ENCODE measurements around the gene DCUN1D5. TPM values are rescaled to one million over a fixed set of nuclear protein-coding genes. Genes with fewer than 3 reads are reported as not detected.

DCUN1D5 gene
- total and polyA plus RNA-seq, 9 donors, result 28.1 to 39.6 (median 36.1) TPM

GRCh38 chr11:103067118-103067517, 24.8 kb downstream of the DCUN1D5 start:
- Histone ChIP-seq H3K36me3 (ENCODE audit: control insufficient read depth, insufficient read depth, low read length) (peaks cover under 1% of the 10 kb centered on the region), H3K4me1 (ENCODE audit: control insufficient read depth, insufficient read depth, low read length) (no peaks in the 10 kb centered on the region)
- WGBS (ENCODE audit: insufficient coverage), result no CpG with 5 or more reads among the region's 1 CpG

DNA sequence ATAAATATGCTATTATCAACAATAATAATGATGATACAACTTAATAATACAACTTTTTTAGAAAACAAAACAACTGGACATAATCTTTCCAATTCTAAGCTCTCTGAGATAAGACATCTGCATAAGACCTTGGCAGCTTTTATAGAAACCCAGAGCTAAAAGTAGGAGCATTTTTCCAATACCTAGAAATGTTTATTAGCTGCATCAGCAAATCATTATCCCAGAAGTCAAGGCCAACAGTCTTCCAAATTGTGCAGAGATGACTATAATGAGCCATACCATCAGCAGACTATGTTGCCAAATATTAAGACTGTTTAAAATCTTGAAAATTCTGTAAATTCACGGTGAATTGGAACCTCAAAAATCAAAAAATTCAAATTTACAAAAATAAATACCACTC, 30.3 kb downstream of the DCUN1D5 start:
- Histone ChIP-seq H3K4me1 (ENCODE audit: control insufficient read depth, insufficient read depth, low read length) (no peaks in the 10 kb centered on the region), H3K9me3 (replicated peaks; ENCODE audit: control insufficient read depth, low read depth, low read length) (no peaks in the 10 kb centered on the region), H3K36me3 (ENCODE audit: control insufficient read depth, insufficient read depth, low read length) (peaks cover 13% of the 10 kb centered on the region), H3K27ac (ENCODE audit: low read length) (no peak overlapping the region), H3K27me3 (ENCODE audit: control insufficient read depth, insufficient read depth, low read length) (no peaks in the 10 kb centered on the region), H3K4me3 (ENCODE audit: low read length) (no peak overlapping the region)
- no CpG with 5 or more reads among the region's 1 CpG for whole genome bisulfite sequencing (ENCODE audit: insufficient coverage)
- no peak for DNase-seq

More at GRCh38 chr11:103067118-103067517, 24.8 kb downstream of the DCUN1D5 start:
- Histone ChIP-seq H3K4me3 (ENCODE audit: low read length) (no peak overlapping the region), H3K27ac (ENCODE audit: low read length) (no peak overlapping the region), H3K27me3 (ENCODE audit: control insufficient read depth, insufficient read depth, low read length) (no peaks in the 10 kb centered on the region), H3K9me3 (replicated peaks; ENCODE audit: control insufficient read depth, low read depth, low read length) (no peaks in the 10 kb centered on the region)
- DNase-seq, result no peak

DNA sequence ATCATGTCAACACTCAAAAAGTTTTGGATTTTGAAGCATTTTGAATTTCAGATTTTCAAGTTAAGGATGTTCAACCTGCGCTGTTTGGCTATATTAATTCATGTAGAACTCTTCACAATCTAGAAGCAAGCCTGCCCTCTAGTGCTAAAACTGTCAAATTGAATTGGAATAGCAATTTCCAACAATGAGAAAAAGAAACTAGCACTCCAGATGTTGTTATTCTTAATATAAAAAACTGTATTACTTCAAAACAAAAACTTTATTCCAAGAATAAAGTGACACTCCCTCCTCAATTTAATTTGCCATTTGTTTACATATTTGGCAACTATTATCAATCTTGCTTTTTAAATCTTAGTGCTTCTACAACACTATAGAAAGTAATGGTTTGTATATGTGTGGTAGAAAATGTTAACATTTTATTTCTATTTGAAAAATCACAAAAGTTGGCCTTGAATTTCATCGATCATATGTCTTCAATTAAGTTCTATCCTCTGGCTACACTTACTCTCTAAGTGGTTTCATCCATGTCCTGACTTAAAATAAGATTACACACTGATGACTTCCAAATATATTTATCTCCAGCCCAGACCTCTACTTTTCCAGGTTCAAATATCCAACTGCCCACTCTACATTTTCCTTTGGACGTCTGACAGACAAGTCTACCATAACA, 36.6 kb downstream of the DCUN1D5 start:
- WGBS (ENCODE audit: insufficient coverage), result 24% methylated on average over 2 of the region's 3 CpGs
- no peak overlapping the region for H3K4me3 ChIP-seq (ENCODE audit: low read length)
- H3K27me3 ChIP-seq (ENCODE audit: control insufficient read depth, insufficient read depth, low read length), result no peaks in the 10 kb centered on the region
- H3K27ac ChIP-seq (ENCODE audit: low read length), result peak overlapping the region; percentile 53
- no peaks in the 10 kb centered on the region for H3K9me3 ChIP-seq (replicated peaks; ENCODE audit: control insufficient read depth, low read depth, low read length)
- peak; percentile 85 for DNase-seq
- H3K4me1 ChIP-seq (ENCODE audit: control insufficient read depth, insufficient read depth, low read length), result no peaks in the 10 kb centered on the region
- peaks cover 4% of the 10 kb centered on the region for H3K36me3 ChIP-seq (ENCODE audit: control insufficient read depth, insufficient read depth, low read length)

DNA sequence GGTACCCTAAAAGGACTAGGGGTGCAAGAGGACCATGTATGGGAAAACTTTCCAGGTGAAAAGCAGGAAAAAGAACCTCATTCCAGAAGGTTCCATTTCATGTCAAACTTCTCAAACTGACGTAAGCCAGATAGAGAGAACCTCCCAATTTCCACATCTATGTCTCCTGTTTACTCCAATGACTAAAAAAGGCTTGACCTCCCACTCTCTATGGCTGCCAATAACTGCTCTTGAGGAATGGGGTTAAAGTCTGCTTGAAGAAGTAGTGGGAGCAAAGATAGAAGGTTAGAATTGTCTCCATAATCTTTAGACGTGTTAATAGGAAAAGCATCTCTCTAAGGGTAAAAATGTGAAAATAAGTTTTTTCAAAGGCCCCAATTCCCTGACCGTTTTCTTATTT, 38.0 kb downstream of the DCUN1D5 start:
- Histone ChIP-seq H3K36me3 (ENCODE audit: control insufficient read depth, insufficient read depth, low read length) (no peaks in the 10 kb centered on the region), H3K9me3 (replicated peaks; ENCODE audit: control insufficient read depth, low read depth, low read length) (no peaks in the 10 kb centered on the region), H3K27me3 (ENCODE audit: control insufficient read depth, insufficient read depth, low read length) (no peaks in the 10 kb centered on the region), H3K4me3 (ENCODE audit: low read length) (no peak overlapping the region), H3K27ac (ENCODE audit: low read length) (no peak overlapping the region), H3K4me1 (ENCODE audit: control insufficient read depth, insufficient read depth, low read length) (no peaks in the 10 kb centered on the region)
- DNase-seq, result no peak
- no CpG with 5 or more reads among the region's 3 CpGs for WGBS (ENCODE audit: insufficient coverage)

DNA sequence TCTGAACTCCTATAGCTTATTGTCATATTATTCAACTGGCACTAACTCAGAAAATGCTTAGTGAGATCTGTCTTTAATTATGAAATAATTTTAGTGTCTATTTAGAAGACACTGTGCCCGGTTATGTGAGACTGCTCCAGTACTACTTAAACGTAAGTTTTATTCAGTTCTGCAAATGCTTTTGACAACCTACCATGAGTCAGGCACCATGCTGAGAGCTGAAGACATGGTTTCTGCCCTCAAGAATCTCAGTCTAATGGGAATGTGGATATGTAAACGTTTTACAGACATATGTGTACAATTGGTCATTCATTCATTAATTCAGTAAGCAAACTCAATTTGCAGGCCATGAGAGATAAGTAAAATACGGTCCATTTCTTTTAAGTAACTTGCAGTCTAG, 40.0 kb downstream of the DCUN1D5 start:
- Histone ChIP-seq H3K27ac (ENCODE audit: low read length) (no peak overlapping the region), H3K4me3 (ENCODE audit: low read length) (no peak overlapping the region), H3K4me1 (ENCODE audit: control insufficient read depth, insufficient read depth, low read length) (no peaks in the 10 kb centered on the region), H3K36me3 (ENCODE audit: control insufficient read depth, insufficient read depth, low read length) (no peaks in the 10 kb centered on the region), H3K27me3 (ENCODE audit: control insufficient read depth, insufficient read depth, low read length) (no peaks in the 10 kb centered on the region), H3K9me3 (replicated peaks; ENCODE audit: control insufficient read depth, low read depth, low read length) (no peaks in the 10 kb centered on the region)
- WGBS (ENCODE audit: insufficient coverage), result 83% methylated on average over 1 of the region's 4 CpGs
- DNase-seq, result no peak

DNA sequence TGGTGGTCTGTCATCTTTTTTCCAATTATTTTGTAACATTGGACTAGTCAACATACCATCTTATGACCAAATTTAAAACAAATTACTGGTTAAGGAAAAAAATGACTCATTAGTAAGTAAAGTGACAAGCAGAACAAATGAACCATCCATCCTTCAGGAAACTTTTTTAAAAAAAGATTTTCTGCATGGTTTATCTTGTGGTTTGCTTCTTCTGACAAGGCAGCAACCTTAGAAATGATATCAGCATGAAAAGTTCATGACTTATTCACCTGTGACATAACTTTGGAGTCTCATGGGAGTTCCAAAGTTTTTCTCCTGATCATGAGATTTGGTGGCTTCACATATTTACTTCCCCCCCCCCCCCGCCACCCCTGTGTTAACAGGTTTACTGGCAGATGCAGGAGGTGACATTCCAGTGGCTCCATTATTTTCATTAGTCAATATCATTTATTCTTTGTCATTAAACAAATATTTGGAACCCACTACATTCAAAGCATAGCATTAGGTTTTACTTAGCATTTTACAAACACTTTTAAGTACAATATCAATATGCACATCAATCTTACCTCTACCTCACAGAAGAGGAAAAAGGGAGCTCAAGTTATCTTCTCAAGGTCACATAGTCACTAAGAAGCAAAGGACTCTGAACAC, 40.7 kb downstream of the DCUN1D5 start:
- no peak for DNase-seq
- Histone ChIP-seq H3K27me3 (ENCODE audit: control insufficient read depth, insufficient read depth, low read length) (no peaks in the 10 kb centered on the region), H3K9me3 (replicated peaks; ENCODE audit: control insufficient read depth, low read depth, low read length) (no peaks in the 10 kb centered on the region), H3K36me3 (ENCODE audit: control insufficient read depth, insufficient read depth, low read length) (no peaks in the 10 kb centered on the region), H3K4me3 (ENCODE audit: low read length) (no peak overlapping the region), H3K27ac (ENCODE audit: low read length) (no peak overlapping the region), H3K4me1 (ENCODE audit: control insufficient read depth, insufficient read depth, low read length) (no peaks in the 10 kb centered on the region)
- no CpG with 5 or more reads among the region's 1 CpG for WGBS (ENCODE audit: insufficient coverage)

- H3K4me3 ChIP-seq (ENCODE audit: low read length), result no peak overlapping the region
- no peaks in the 10 kb centered on the region for H3K27me3 ChIP-seq (ENCODE audit: control insufficient read depth, insufficient read depth, low read length)
- no peak for DNase-seq
- no peaks in the 10 kb centered on the region for H3K36me3 ChIP-seq (ENCODE audit: control insufficient read depth, insufficient read depth, low read length)
- no peak overlapping the region for H3K27ac ChIP-seq (ENCODE audit: low read length)
- H3K4me1 ChIP-seq (ENCODE audit: control insufficient read depth, insufficient read depth, low read length), result no peaks in the 10 kb centered on the region
- no peaks in the 10 kb centered on the region for H3K9me3 ChIP-seq (replicated peaks; ENCODE audit: control insufficient read depth, low read depth, low read length)
These were observed 41.6 kb downstream of the DCUN1D5 start for GRCh38 chr11:103050351-103050750.

DNA sequence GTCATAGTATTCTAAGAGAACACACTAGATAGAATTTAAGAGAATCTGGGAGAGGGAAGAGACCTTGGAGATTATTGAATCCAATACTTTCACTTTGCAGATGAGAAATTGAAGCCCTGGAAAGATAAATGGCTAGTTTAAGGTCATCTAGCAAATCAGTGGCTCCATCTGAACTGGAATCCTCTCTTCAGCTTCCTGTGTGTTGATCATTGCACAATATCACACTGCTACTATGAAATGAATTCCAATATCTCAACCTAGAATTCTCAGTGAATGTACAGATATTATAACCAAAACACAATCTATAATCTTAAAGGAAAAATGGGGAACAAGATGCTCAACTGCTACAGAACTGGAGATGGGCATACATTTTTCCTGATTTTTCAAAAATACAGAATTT, 44.1 kb downstream of the DCUN1D5 start:
- Histone ChIP-seq H3K4me1 (ENCODE audit: control insufficient read depth, insufficient read depth, low read length) (no peaks in the 10 kb centered on the region), H3K36me3 (ENCODE audit: control insufficient read depth, insufficient read depth, low read length) (no peaks in the 10 kb centered on the region), H3K9me3 (replicated peaks; ENCODE audit: control insufficient read depth, low read depth, low read length) (no peaks in the 10 kb centered on the region), H3K27ac (ENCODE audit: low read length) (no peak overlapping the region), H3K27me3 (ENCODE audit: control insufficient read depth, insufficient read depth, low read length) (no peaks in the 10 kb centered on the region), H3K4me3 (ENCODE audit: low read length) (no peak overlapping the region)
- DNase-seq, result no peak

DNA sequence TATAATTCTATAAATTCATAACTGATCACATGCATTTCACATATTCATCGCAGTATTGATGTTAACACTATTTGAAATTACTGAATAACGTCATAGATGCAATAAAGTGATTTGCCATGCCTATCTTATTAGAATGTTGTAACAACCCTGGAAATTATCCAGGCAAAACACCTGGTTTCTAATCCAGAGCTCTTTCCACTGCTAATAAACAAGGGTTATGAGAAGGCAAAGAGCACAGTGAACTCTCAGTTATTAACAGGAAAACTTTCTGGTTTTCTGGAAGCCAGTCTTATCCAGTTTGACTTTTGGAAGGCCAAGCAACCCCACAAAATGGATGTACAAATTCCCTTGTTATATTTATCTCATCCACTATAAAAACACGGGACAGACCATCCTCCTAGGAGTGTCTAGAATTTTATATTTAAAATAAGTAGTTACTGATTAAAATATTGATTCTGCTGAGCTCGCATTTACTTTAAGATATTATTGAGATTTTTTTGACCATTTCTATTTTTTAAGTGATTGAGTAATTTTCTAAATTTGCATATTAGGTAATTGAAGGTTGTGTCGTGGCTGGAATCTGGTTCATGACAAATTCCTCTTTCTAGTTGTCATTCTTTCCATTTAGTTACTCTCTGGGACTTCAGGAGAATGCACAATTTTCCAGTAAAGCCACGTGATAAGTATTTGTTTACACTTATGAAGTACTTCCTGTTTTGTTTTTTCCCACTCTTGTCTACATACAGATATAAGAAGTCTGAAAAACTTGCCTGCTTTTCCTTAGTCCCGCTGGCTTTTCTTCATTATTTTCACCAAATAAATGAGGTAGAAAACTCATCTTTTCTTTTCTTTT, 47.9 kb downstream of the DCUN1D5 start:
- no CpG with 5 or more reads among the region's 7 CpGs for WGBS (ENCODE audit: insufficient coverage)
- no peak overlapping the region for H3K27ac ChIP-seq (ENCODE audit: low read length)
- peak; percentile 13 for DNase-seq

DNA sequence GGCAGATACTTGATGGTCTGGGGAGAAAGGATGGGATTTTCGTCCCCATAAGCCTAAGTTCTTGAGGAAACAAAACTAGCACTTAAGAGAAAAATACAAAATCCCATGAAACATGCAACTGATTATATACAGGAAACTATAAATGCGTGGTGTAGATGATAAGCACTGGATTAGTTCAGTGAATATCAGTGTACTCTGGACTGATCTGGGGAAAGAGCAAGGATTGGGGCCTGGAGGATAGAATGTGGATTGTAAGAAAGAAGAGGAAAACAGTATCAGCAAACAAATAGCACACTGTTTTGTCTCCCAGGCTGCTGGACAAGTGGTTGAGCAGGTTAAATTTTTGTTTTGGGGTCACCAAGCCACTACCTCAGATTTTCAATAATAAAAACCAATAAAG, 49.8 kb downstream of the DCUN1D5 start:
- Histone ChIP-seq H3K36me3 (ENCODE audit: control insufficient read depth, insufficient read depth, low read length) (no peaks in the 10 kb centered on the region), H3K9me3 (replicated peaks; ENCODE audit: control insufficient read depth, low read depth, low read length) (no peaks in the 10 kb centered on the region), H3K4me3 (ENCODE audit: low read length) (no peak overlapping the region), H3K4me1 (ENCODE audit: control insufficient read depth, insufficient read depth, low read length) (no peaks in the 10 kb centered on the region), H3K27ac (ENCODE audit: low read length) (no peak overlapping the region), H3K27me3 (ENCODE audit: control insufficient read depth, insufficient read depth, low read length) (no peaks in the 10 kb centered on the region)
- WGBS (ENCODE audit: insufficient coverage), result no CpG with 5 or more reads among the region's 2 CpGs
- DNase-seq, result no peak

More for the DNA sequence above, 47.9 kb downstream of the DCUN1D5 start:
- no peaks in the 10 kb centered on the region for H3K36me3 ChIP-seq (ENCODE audit: control insufficient read depth, insufficient read depth, low read length)
- H3K27me3 ChIP-seq (ENCODE audit: control insufficient read depth, insufficient read depth, low read length), result no peaks in the 10 kb centered on the region
- H3K9me3 ChIP-seq (replicated peaks; ENCODE audit: control insufficient read depth, low read depth, low read length), result no peaks in the 10 kb centered on the region
- no peaks in the 10 kb centered on the region for H3K4me1 ChIP-seq (ENCODE audit: control insufficient read depth, insufficient read depth, low read length)
- no peak overlapping the region for H3K4me3 ChIP-seq (ENCODE audit: low read length)

Measured in muscle of leg (tissue), 11 donors.